Suppressor macrophage treated with lipopolysaccharide for 1 hour (primary cell): ENCODE measurements around the gene SPATS2L.

Experiments
- DNase-seq, 3 donors: peaks; one replicate each; pipeline ENCODE4 v3.0.0-alpha.2; 2020 to 2022

The SPATS2L gene

GRCh38 chr2:200297989-200298388, 8.5 kb upstream of the SPATS2L start:
- no peak for DNase-seq

GRCh38 chr2:200298816-200299215, 7.7 kb upstream of the SPATS2L start:
- DNase-seq, result no peak

DNA sequence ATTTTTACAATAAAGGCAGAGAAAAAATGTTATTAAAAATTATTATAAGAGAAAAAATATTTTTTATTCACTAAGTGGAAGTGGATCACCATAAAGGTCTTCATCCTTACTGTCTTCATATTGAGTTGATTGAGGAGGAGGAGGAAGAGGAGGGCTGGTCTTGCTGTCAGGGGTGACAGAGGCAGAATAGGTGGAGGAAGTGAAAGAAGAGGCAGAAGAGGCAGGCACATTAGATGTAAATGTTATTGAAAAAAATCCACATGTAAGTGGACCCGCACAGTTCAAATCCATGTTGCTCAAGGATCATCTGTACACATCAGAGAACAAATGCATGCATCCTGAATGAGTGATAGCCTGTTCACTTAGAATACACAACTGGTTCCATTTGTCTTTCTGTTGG, 6.4 kb upstream of the SPATS2L start:
- DNase-seq, result no peak

DNA sequence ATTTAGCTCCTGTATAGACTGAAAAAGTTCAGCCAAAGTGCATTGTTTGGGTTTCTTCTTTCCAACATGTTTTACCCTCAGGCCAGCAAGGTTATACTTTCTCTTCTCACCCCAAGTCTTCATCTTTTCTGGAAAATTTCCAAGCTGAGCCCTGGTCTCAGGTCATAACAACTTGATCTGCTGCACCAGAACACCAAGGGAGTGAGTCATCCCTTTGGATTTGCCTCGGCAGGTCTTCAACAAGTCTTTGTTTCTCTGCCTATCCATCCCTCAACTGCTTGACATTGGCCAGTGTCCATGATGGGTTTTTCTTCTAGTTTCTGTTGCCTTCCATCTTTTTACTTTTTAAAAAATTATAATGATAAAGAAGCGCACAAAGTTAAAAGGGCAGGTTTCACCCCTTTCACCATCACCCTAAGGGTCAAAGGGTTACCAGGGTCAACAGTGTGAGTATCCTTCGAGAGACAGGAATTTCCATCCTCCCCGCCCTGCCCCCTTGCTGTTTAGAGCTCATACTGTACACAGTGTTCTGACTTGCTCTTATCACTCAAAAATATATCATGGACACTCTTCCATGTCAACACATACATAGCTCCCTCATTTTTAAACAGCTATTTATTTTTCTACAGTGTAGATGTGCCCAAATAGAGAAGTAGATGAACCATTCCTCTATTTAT, 5.7 kb upstream of the SPATS2L start:
- no peak for DNase-seq

DNA sequence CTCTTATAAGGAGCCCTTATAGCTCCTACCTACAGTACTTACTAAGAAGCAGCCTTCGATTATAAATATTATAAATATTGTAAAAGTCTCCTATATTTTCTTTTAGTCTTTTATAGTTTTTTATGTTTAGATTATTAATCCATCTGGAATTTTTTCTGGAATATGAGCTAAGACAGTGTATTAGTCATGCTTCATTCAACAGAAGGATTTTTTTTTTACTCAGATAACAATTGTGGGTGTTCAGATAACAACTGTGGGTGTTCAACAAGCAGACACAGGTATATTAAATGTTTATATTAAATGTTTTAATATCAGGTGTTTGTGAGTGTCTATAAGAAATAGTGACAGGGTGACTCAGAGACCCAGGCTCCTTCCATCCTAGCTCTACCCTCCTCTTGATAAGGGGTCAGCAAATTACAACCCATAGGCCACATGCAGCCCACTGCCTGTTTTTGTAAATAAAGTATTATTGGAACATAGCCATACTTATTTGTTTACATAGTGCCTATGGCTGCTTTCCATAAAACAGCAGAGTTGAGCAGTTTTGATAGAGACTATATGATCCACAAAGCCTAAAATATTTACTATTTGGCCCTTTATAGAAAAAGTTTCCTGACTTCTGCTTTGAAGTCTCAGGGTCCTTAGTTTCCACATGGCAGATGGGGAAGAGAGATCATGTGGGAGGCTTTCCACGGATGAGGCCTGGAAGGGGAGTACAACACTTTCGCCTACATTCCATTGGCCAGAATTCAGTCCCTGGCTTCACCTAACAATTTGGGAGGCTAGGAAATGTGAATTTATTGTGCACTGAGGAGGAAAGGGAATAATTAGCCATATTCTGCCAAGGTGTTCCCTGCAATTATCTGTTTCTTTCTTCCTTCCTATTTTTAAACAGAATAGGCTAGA, 4.3 kb upstream of the SPATS2L start:
- no peak for DNase-seq

DNA sequence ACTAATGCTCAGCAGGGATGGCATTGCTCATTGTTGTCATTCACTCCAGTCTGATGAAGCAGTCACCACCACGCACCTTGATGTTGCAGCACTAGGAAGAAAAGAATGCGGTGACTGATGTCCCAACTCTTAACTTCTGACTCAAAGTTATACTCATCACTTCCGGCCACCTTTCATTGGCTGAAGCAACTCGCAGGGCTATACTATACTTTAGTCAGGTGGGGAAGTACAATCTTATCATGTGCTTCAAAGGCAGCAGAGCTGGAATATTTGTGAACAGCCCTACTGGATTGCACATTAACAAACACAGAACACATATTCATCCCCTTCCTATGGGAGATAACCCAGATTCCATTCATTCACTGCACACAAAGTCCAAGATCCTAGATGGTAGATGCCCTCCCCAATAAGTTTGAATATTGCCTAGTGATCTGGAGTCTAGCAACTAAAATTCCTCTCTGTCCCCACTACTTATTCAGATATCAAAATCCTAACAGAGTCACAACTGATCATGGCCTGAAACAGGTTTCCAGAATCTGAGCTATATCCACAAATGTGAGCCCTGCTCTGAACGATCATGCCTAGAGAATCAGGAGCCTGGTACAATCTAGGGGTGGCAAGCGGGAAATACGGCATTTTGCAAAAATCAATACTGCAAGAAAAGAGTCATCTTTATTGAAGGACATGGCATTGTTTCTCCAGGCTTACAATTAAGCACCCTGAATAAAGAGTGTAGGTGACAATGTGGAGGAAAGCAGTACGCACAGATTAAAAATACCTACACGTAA, 3.4 kb upstream of the SPATS2L start:
- peak; percentile 15 to 39 (median 20) for DNase-seq

DNA sequence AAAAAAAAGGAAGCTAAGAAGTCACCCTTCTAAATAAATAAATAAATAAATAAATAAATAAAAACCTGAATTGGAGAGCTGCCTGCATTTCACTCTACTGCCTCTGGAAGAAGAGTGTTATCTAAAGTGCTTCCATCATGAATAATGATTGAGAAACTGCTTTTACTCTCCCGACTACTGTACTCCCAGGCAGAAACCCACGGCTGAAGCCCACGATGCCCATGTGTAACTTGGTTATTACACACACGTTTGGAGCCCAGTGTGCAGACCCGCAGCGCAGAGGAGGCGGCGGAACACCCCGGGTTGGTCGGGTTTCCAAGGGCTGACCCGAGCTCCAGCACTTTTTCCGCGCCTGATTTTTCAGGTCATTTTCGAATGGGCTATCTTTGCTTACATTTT, 697 bp upstream of the SPATS2L start:
- peak; percentile 50 to 61 (median 56) for DNase-seq

DNA sequence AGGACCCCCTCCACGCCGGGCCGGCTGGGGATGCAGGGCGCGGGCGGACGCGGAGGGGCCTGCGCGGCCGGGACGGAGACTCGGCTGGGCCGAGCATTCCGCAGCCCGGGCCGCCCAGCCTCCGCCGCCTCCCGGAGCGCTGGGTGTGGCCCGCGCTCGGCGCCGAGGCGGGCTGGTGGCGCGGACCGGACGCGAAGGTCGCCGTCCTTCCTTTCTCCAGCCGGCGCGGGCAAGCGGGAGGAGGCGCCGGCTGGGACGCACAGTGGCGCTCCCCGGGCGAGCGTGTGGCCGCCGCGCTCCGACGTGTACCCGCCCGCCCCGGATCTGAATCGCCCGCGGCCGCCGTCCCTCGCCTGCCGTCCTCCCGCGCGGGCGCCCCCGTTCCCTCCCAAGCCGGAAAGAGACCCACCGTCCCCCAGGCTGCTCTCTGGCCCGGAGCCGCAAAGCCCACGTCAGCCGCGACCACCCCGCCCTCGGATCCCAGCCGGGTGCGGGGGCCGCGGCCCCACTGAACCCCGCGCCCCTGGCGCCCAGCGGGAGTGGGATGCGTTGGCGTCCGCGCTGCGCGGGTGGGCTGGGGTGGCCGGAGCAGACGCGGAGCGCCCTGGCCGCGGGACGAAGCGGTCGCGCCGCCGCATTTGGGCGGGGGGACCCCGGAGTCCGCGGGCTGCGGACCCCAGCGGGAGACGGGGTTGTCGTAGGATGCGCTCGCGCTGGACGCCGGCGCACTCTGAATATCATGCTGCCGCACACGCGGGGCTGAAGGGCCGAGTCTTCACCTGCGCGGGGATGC, 634 bp downstream of the SPATS2L start:
- peak; percentile 55 to 81 (median 58) for DNase-seq

- peak in 1 of 3 donors; percentile 29 for DNase-seq
Observed at GRCh38 chr2:200307724-200308545, 1.4 kb downstream of the SPATS2L start.

DNA sequence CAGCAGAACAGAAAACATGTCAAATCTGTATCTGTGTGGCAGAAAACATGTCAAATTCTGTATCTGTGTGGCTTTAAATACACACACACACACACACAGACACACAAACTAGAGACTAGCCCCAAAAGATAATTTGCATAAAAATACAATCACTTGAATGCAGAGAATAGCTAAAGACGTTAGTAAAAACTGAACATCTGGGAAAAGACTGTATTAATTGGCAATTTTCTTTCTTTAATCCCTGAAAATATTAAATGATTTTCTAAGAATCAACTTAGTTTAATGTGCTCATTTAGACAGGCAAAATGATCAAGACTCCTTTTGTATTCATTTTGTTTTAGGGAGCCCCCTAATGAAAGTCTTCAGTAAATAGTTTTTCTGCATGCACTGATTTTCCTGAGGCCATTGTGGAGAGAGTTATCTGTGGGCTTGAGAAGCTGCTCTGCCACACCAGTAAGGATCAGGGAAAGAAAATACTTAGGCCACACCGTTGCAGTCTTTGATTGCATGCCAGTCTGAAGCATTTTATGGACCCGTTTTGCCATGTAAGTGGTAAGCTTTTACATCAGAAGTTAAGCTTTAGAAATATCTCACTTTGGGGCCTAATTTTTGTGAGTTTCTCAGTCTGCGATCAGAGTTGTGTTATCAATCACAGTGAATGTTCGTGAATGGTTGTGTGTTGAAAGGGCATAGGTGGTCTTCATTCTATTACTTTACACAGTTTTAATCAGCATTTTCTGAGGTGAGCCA, 2.2 kb downstream of the SPATS2L start:
- DNase-seq, result peak in 1 of 3 donors; percentile 27

GRCh38 chr2:200309296-200310049, 3.0 kb downstream of the SPATS2L start:
- DNase-seq, result no peak

DNA sequence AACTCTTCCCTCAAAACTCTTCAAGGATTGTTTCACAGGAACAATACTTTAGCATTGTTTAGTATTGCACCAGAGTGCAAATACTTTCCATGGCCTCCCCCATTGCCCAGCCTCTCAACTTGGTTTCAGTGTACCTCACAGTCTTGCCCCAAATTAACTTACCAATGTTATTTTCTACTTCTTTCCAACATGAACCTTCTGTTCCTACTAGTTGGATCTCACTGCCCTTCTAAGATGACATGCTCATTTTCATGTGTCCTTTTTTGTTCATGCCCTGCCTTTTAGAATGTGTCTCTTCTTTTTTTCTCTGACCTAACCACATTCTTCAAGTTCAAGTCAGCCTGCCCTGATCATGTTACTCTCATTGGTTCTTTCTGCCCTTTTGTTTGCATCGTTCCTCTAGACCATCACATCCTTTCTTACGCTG, 4.1 kb downstream of the SPATS2L start:
- DNase-seq, result no peak

- no peak for DNase-seq
Observed at GRCh38 chr2:200311139-200311538, 4.6 kb downstream of the SPATS2L start.

DNA sequence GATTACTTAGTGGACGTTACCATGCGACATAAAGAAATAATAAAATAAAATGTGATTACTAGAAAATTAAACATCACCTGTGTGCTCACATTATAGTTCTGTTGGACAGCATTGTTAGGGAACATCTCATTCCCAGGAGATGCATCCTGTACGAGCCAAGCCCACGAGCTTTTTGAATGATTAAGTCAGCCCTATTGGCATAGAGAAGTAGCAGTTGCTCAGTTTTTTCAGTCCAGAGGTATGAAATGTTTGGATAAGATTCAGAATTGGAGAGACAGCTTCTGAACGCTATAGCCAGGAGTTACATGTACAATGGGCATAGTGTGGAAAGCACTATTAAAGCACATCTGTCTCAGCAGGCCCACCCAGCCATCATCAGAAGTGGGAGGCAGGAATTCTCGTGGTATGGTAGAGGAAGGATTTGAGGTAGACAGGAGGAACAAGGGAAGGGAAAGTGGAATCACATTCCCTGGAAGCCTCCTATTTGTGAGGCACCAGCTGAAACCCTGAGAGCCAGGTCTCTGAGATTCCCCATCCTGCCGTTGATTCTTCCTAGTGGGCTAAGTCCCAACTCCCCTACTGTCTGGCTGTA, 8.6 kb downstream of the SPATS2L start:
- no peak for DNase-seq

GRCh38 chr2:200317975-200318374, 11.5 kb downstream of the SPATS2L start:
- no peak for DNase-seq

DNA sequence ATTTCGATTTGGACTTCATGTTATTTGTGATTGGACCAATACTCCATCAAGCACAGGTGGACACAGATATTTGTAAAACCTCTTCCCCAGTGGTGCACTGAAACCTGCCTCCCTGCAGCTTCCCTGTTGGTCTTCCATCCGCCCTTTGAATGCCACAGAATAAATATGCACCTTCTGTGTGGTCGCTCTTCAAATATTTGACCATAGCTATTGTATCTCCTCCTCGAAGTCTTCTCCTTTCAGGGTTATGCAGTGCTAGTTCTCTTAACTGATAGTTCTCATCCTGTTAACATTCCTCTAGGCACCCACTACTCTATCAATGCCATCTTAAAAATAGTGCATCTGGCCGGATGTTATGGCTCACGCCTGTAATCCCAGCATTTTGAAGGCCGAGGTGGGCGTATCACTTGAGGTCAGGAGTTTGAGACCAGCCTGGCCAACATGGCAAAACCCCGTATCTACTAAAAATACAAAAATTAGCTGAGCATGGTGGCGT, 12.5 kb downstream of the SPATS2L start:
- DNase-seq, result no peak

DNA sequence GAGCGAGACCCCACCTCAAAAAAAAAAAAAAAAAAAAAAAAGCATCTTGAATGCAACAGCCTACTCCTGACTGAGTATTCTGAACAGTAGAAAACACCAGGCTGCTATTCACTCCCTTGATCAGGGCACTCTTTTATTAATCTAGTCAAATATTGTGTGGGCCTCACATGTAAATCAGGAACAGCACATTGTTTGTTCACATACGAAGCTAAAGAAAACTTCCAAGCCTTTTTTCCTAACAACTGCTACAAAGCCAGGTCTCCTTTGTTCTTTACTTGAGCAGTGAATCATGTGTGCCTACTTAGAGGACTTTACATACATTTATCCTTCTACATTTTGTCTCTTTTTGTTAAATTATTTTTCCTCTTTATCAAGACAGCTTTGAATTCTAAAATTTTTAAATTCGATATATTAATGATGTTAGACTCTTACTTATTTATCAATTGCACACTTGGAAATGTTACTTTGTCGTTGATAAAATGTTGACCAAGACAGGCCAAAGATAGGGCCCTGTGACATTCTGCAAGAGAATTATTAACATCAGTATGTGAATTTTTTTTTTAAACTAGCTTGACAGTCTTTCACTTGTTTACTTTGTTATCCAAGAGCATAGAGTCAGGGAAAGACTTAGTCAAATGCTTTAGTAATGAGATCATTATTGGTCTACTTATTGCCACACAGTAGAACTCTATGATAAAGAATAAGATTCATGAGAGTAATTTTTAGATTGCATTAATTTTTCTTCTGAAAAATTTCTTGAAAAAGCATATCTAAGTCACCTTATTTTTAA, 13.2 kb downstream of the SPATS2L start:
- no peak for DNase-seq

DNA sequence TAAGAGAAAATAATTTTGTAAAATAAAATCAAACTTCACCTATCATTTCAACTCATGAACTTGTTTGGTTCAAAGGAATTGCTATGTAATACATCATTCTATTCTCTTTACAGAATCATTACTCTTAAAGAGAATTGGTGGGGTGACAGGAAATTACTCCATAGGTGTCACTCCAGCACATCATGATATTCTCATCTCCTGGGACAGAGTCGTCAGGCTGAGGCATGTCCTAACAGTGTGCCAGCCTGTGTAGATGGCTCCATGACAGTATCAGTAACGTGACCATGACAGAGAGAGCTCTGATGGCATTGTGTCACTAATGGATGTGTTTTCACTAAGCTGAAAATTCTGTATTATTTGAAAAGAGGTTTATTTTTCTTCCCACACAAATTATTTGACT, 13.9 kb downstream of the SPATS2L start:
- DNase-seq, result no peak

DNA sequence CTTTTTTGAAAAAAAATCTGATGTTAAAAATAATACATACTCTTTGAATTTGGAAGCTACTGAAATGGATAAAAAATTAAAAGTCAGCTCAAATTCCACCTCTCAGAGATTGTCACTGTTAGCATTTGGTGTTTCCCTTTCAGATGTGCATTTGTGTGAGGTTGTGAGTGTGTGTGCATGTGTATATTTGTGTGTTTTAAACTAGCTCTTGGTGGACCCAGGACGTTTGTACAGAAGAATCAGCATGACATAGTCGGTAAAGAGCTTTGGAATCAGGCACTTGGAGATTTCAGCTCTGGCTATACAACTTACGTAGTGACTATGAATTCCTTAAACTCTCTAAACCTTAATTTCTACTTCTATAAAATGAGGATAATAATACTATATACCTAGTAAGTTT, 14.5 kb downstream of the SPATS2L start:
- DNase-seq, result no peak
